ENCODE results near the gene SEMA5B.

DNA sequence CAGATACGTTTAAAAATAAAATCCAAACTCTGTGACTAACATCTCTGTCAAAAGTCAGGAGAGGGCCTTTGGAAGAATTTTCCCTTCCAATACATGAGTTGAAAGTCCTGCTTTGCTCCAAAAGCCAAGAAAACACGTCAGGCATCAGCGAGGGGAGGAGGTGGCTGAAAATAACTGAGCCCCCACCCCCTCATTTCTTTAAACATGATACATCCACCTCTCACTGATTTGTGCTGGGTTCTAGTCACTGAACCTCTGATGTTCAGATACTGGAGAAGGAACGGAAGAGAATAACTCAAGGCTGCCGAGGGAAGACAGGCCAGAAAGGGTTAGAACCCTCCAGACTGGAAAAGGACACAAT, 9.4 kb upstream of the SEMA5B start:
- TF ChIP-seq, protein P1, sequence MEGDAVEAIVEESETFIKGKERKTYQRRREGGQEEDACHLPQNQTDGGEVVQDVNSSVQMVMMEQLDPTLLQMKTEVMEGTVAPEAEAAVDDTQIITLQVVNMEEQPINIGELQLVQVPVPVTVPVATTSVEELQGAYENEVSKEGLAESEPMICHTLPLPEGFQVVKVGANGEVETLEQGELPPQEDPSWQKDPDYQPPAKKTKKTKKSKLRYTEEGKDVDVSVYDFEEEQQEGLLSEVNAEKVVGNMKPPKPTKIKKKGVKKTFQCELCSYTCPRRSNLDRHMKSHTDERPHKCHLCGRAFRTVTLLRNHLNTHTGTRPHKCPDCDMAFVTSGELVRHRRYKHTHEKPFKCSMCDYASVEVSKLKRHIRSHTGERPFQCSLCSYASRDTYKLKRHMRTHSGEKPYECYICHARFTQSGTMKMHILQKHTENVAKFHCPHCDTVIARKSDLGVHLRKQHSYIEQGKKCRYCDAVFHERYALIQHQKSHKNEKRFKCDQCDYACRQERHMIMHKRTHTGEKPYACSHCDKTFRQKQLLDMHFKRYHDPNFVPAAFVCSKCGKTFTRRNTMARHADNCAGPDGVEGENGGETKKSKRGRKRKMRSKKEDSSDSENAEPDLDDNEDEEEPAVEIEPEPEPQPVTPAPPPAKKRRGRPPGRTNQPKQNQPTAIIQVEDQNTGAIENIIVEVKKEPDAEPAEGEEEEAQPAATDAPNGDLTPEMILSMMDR (IDR thresholded peaks at IDR 0.05): no peak
- TF ChIP-seq POLR2A (IDR thresholded peaks at IDR 0.05) (no peak), POLR2AphosphoS5 (IDR thresholded peaks at IDR 0.05) (no peak)
